Activated naive CD8-positive, alpha-beta T cell treated with anti-CD3 and anti-CD28 coated beads for 36 hours (primary cell): Measurements from ENCODE around the gene UMAD1. TPM values are rescaled to one million over a fixed set of nuclear protein-coding genes. Genes with fewer than 3 reads are reported as not detected.

ENCODE experiments used
- DNase-seq: peaks from one replicate; pipeline ENCODE4 v3.0.0; 2021
- H3K27ac Mint-ChIP-seq: one replicate; pipeline ENCODE4 v1.8.0; 2022; ENCODE audit warnings: mild to moderate bottlenecking, moderate library complexity, mixed read lengths
- H3K27me3 Mint-ChIP-seq: one replicate; pipeline ENCODE4 v1.8.0; 2022; ENCODE audit warnings: mild to moderate bottlenecking, mixed read lengths
- H3K36me3 Mint-ChIP-seq: one replicate; pipeline ENCODE4 v1.8.0; 2021; ENCODE audit warnings: mild to moderate bottlenecking, mixed read lengths
- H3K4me1 Mint-ChIP-seq: one replicate; pipeline ENCODE4 v1.8.0; 2021; ENCODE audit warnings: mixed read lengths
- H3K4me3 Mint-ChIP-seq: one replicate; pipeline ENCODE4 v1.8.0; 2022; ENCODE audit warnings: mild to moderate bottlenecking, moderate library complexity, mixed read lengths
- H3K9me3 Mint-ChIP-seq: one replicate; pipeline ENCODE4 v1.8.0; 2022; ENCODE audit warnings: mixed read lengths
- total RNA-seq, 2 experiments: library from RNA; stranded (reverse); gene quantifications; one replicate each; pipeline ENCODE4 v1.2.3, GENCODE V29; 2021

The UMAD1 gene
- 10 to 100 TPM; 13.2 to 13.7 TPM for total RNA-seq

GRCh38 chr7:7640221-7641128 lies at the start of gene UMAD1:
Gene UMAD1, plus strand, starts transcription at chr7:7640752. Its CDS starts 32,620 bp downstream, at chr7:7673372.
- H3K27me3 Mint-ChIP-seq, result no peaks in the 10 kb centered on the region
- peak; percentile 97 for DNase-seq
- H3K9me3 Mint-ChIP-seq, result no peaks in the 10 kb centered on the region
- peaks cover 49% of the 10 kb centered on the region for H3K36me3 Mint-ChIP-seq
- peak within 1 kb of the TSS; percentile 100 for H3K27ac Mint-ChIP-seq
- H3K4me3 Mint-ChIP-seq, result peak within 1 kb of the TSS; percentile 95
- peaks cover 25% of the 10 kb centered on the region for H3K4me1 Mint-ChIP-seq

- Mint-ChIP-seq H3K4me1 (no peaks in the 10 kb centered on the region), H3K27ac (no peak overlapping the region), H3K27me3 (no peaks in the 10 kb centered on the region), H3K4me3 (no peak overlapping the region), H3K36me3 (peaks cover 28% of the 10 kb centered on the region), H3K9me3 (no peaks in the 10 kb centered on the region)
- no peak for DNase-seq
Measured at GRCh38 chr7:7595451-7595850, 45.1 kb upstream of the UMAD1 start.

GRCh38 chr7:7596176-7596575 lies 44.4 kb upstream of the UMAD1 start:
- no peak overlapping the region for H3K27ac Mint-ChIP-seq
- DNase-seq, result no peak
- H3K27me3 Mint-ChIP-seq, result no peaks in the 10 kb centered on the region
- no peaks in the 10 kb centered on the region for H3K4me1 Mint-ChIP-seq
- H3K36me3 Mint-ChIP-seq, result peaks cover 32% of the 10 kb centered on the region
- no peak overlapping the region for H3K4me3 Mint-ChIP-seq
- H3K9me3 Mint-ChIP-seq, result peaks cover 5% of the 10 kb centered on the region

GRCh38 chr7:7607010-7607409 lies 33.5 kb upstream of the UMAD1 start:
- peaks cover 10% of the 10 kb centered on the region for H3K36me3 Mint-ChIP-seq
- no peaks in the 10 kb centered on the region for H3K27me3 Mint-ChIP-seq
- no peak for DNase-seq
- no peak overlapping the region for H3K4me3 Mint-ChIP-seq
- no peak overlapping the region for H3K27ac Mint-ChIP-seq
- H3K4me1 Mint-ChIP-seq, result peaks cover 3% of the 10 kb centered on the region
- H3K9me3 Mint-ChIP-seq, result no peaks in the 10 kb centered on the region

- no peak overlapping the region for H3K4me3 Mint-ChIP-seq
Measured at GRCh38 chr7:7609330-7609729, 31.2 kb upstream of the UMAD1 start.

GRCh38 chr7:7612519-7612918 lies 28.0 kb upstream of the UMAD1 start:
- Mint-ChIP-seq H3K4me3 (no peak overlapping the region), H3K4me1 (peaks cover 9% of the 10 kb centered on the region), H3K9me3 (no peaks in the 10 kb centered on the region), H3K36me3 (peaks cover 8% of the 10 kb centered on the region), H3K27me3 (no peaks in the 10 kb centered on the region), H3K27ac (no peak overlapping the region)
- DNase-seq, result no peak

More at GRCh38 chr7:7609330-7609729, 31.2 kb upstream of the UMAD1 start:
- H3K27ac Mint-ChIP-seq, result peak overlapping the region; percentile 63
- no peaks in the 10 kb centered on the region for H3K27me3 Mint-ChIP-seq
- DNase-seq, result no peak
- H3K4me1 Mint-ChIP-seq, result peaks cover 6% of the 10 kb centered on the region
- H3K36me3 Mint-ChIP-seq, result peaks cover 10% of the 10 kb centered on the region
- H3K9me3 Mint-ChIP-seq, result no peaks in the 10 kb centered on the region

GRCh38 chr7:7613210-7613609 lies 27.3 kb upstream of the UMAD1 start:
- Mint-ChIP-seq H3K27me3 (no peaks in the 10 kb centered on the region), H3K4me1 (peaks cover 13% of the 10 kb centered on the region), H3K36me3 (peaks cover 5% of the 10 kb centered on the region), H3K9me3 (no peaks in the 10 kb centered on the region), H3K27ac (no peak overlapping the region), H3K4me3 (no peak overlapping the region)
- no peak for DNase-seq

GRCh38 chr7:7614018-7614741 lies 26.4 kb upstream of the UMAD1 start:
- H3K4me3 Mint-ChIP-seq, result no peak overlapping the region
- no peaks in the 10 kb centered on the region for H3K27me3 Mint-ChIP-seq
- no peak for DNase-seq
- no peaks in the 10 kb centered on the region for H3K9me3 Mint-ChIP-seq
- peaks cover 12% of the 10 kb centered on the region for H3K4me1 Mint-ChIP-seq
- peaks cover 5% of the 10 kb centered on the region for H3K36me3 Mint-ChIP-seq
- no peak overlapping the region for H3K27ac Mint-ChIP-seq

GRCh38 chr7:7617550-7617949 lies 23.0 kb upstream of the UMAD1 start:
- Mint-ChIP-seq H3K27ac (no peak overlapping the region), H3K4me3 (no peak overlapping the region), H3K27me3 (no peaks in the 10 kb centered on the region), H3K4me1 (peaks cover 9% of the 10 kb centered on the region), H3K9me3 (no peaks in the 10 kb centered on the region), H3K36me3 (no peaks in the 10 kb centered on the region)
- no peak for DNase-seq

- DNase-seq, result no peak
- H3K27ac Mint-ChIP-seq, result no peak overlapping the region
- H3K27me3 Mint-ChIP-seq, result no peaks in the 10 kb centered on the region
- H3K4me1 Mint-ChIP-seq, result peaks cover 9% of the 10 kb centered on the region
- no peaks in the 10 kb centered on the region for H3K9me3 Mint-ChIP-seq
- no peaks in the 10 kb centered on the region for H3K36me3 Mint-ChIP-seq
- H3K4me3 Mint-ChIP-seq, result no peak overlapping the region
Measured at GRCh38 chr7:7618410-7618809, 22.1 kb upstream of the UMAD1 start.

GRCh38 chr7:7620236-7620635 lies 20.3 kb upstream of the UMAD1 start:
- Mint-ChIP-seq H3K9me3 (no peaks in the 10 kb centered on the region), H3K36me3 (no peaks in the 10 kb centered on the region), H3K27ac (no peak overlapping the region), H3K4me3 (no peak overlapping the region), H3K27me3 (no peaks in the 10 kb centered on the region), H3K4me1 (peaks cover 7% of the 10 kb centered on the region)
- no peak for DNase-seq

- Mint-ChIP-seq H3K4me3 (no peak overlapping the region), H3K9me3 (no peaks in the 10 kb centered on the region), H3K4me1 (peaks cover 7% of the 10 kb centered on the region), H3K27me3 (no peaks in the 10 kb centered on the region), H3K27ac (no peak overlapping the region), H3K36me3 (peaks cover under 1% of the 10 kb centered on the region)
- DNase-seq, result no peak
Measured at GRCh38 chr7:7620644-7621210, 19.8 kb upstream of the UMAD1 start.

- H3K27me3 Mint-ChIP-seq, result peaks cover 4% of the 10 kb centered on the region
- no peaks in the 10 kb centered on the region for H3K4me1 Mint-ChIP-seq
Measured at GRCh38 chr7:7628476-7628875, 12.1 kb upstream of the UMAD1 start.

GRCh38 chr7:7630626-7631329 lies 9.8 kb upstream of the UMAD1 start:
- Mint-ChIP-seq H3K9me3 (peaks cover 7% of the 10 kb centered on the region), H3K4me3 (no peak overlapping the region), H3K4me1 (no peaks in the 10 kb centered on the region), H3K27ac (no peak overlapping the region), H3K27me3 (peaks cover 4% of the 10 kb centered on the region), H3K36me3 (peaks cover 9% of the 10 kb centered on the region)
- DNase-seq, result no peak

More at GRCh38 chr7:7628476-7628875, 12.1 kb upstream of the UMAD1 start:
- H3K36me3 Mint-ChIP-seq, result peaks cover 7% of the 10 kb centered on the region
- no peak overlapping the region for H3K27ac Mint-ChIP-seq
- no peak overlapping the region for H3K4me3 Mint-ChIP-seq
- peaks cover 7% of the 10 kb centered on the region for H3K9me3 Mint-ChIP-seq
- DNase-seq, result no peak

- Mint-ChIP-seq H3K27ac (peak overlapping the region; percentile 100), H3K4me3 (peak overlapping the region; percentile 95), H3K9me3 (no peaks in the 10 kb centered on the region), H3K36me3 (peaks cover 43% of the 10 kb centered on the region), H3K27me3 (no peaks in the 10 kb centered on the region), H3K4me1 (peaks cover 22% of the 10 kb centered on the region)
- no peak for DNase-seq
Measured at GRCh38 chr7:7639421-7639820, 1.1 kb upstream of the UMAD1 start.
